Peyer's patch (tissue), 4 donors: ENCODE data around the gene CD44.

Experiments used
- CTCF ChIP-seq, 6 experiments: fragments of 450-650 bp in 4 of 6; fragments of 200-600 bp in 2 of 6; sonication (generic) in 1 of 6; IDR thresholded peaks; one replicate each; pipeline ENCODE4 v1.5.1; 2017 to 2019; ENCODE audit warnings: antibody characterized with exemption in 6 of 6, mild to moderate bottlenecking in 3 of 6, moderate library complexity in 1 of 6
- POLR2A ChIP-seq, 2 donors: fragments of 450-650 bp; IDR thresholded peaks; one replicate each; pipeline ENCODE4 v1.5.1; 2017; ENCODE audit warnings: antibody characterized with exemption in 2 of 2, mild to moderate bottlenecking in 2 of 2, moderate library complexity in 2 of 2

- TF ChIP-seq CTCF (IDR thresholded peaks at IDR 0.05): no peak
- no peak for TF ChIP-seq POLR2A (IDR thresholded peaks at IDR 0.05)
These were observed 16.0 kb downstream of the CD44 start for GRCh38 chr11:35154952-35155351.
